Activated CD8-positive, alpha-beta T cell treated with anti-CD3 and anti-CD28 coated beads for 36 hours (primary cell): Measurements from ENCODE around the gene ICE1. TPM values are rescaled to one million over a fixed set of nuclear protein-coding genes. Genes with fewer than 3 reads are reported as not detected.
"Not testable (repeated sequence)": the region's sequence is repeated elsewhere in the genome, so short reads cannot be mapped to it uniquely, and the experiment has no call there.

ENCODE experiments used
- ATAC-seq: fragments of 200-7000 bp; cut with Tn5 transposase; one replicate; pipeline ENCODE4 v1.10.0; 2021; ENCODE audit warnings: mild to moderate bottlenecking, moderate library complexity
- CTCF ChIA-PET: fragments of 350-600 bp; sonication (Branson Sonifier 250); formaldehyde crosslinking; loops from one replicate; lab custom pipeline; 2021; ENCODE audit warnings: antibody characterized with exemption; lab: Charles Lee
- POLR2A ChIA-PET: fragments of 350-600 bp; sonication (Branson Sonifier 250); formaldehyde crosslinking; loops from one replicate; lab custom pipeline; 2021; ENCODE audit warnings: antibody characterized with exemption; lab: Charles Lee
- DNase-seq: peaks from one replicate; pipeline ENCODE4 v3.0.0-alpha.2; 2020
- H3K27ac Mint-ChIP-seq: one replicate; pipeline ENCODE4 v1.8.0; 2021; ENCODE audit warnings: mild to moderate bottlenecking, mixed read lengths
- H3K27me3 Mint-ChIP-seq: one replicate; pipeline ENCODE4 v1.8.0; 2021; ENCODE audit warnings: mixed read lengths
- H3K36me3 Mint-ChIP-seq: one replicate; pipeline ENCODE4 v1.8.0; 2021; ENCODE audit warnings: low read depth, mixed read lengths
- H3K4me1 Mint-ChIP-seq: one replicate; pipeline ENCODE4 v1.8.0; 2021; ENCODE audit warnings: low read depth, mixed read lengths
- H3K4me3 Mint-ChIP-seq: one replicate; pipeline ENCODE4 v1.8.0; 2021; ENCODE audit warnings: mild to moderate bottlenecking, moderate library complexity, mixed read lengths
- H3K9me3 Mint-ChIP-seq: one replicate; pipeline ENCODE4 v1.8.0; 2021; ENCODE audit warnings: mixed read lengths
- CTCF ChIP-seq: fragments of 200-600 bp; IDR thresholded peaks from one replicate; pipeline ENCODE4 v1.8.0; 2022; ENCODE audit warnings: antibody characterized with exemption, mild to moderate bottlenecking
- intact Hi-C: fragments of 100-400 bp; cut with micrococcal nuclease; formaldehyde crosslinking; loops from one replicate; pipeline ENCODE4 v1.10.0; 2022
- total RNA-seq, 2 experiments: library from RNA; stranded (reverse); gene quantifications; one replicate each; pipeline ENCODE4 v1.2.3, GENCODE V29; 2021

ICE1 gene
- total RNA-seq, 2 experiments from 2014 or later = 29.0 to 29.5 TPM

GRCh38 chr5:5405441-5405840 is 17.0 kb upstream of the ICE1 start:
- no peaks in the 10 kb centered on the region for H3K27me3 Mint-ChIP-seq
- peaks cover 9% of the 10 kb centered on the region for H3K36me3 Mint-ChIP-seq
- no peak for TF ChIP-seq CTCF
- no peak overlapping the region for H3K27ac Mint-ChIP-seq
- H3K4me3 Mint-ChIP-seq = no peak overlapping the region
- intact Hi-C loops = no loop called here
- DNase-seq = no peak
- no peak for ATAC-seq
- H3K4me1 Mint-ChIP-seq = no peaks in the 10 kb centered on the region
- POLR2A ChIA-PET = no interaction called here
- H3K9me3 Mint-ChIP-seq = peaks cover 6% of the 10 kb centered on the region
- CTCF ChIA-PET = no interaction called here

GRCh38 chr5:5407924-5408323 is 14.6 kb upstream of the ICE1 start:
- Mint-ChIP-seq H3K27me3 (no peaks in the 10 kb centered on the region), H3K36me3 (peaks cover 16% of the 10 kb centered on the region), H3K27ac (no peak overlapping the region), H3K4me1 (no peaks in the 10 kb centered on the region), H3K4me3 (no peak overlapping the region), H3K9me3 (peaks cover 10% of the 10 kb centered on the region)
- DNase-seq (no peak), ATAC-seq (no peak)
- ChIA-PET CTCF (interaction anchor here (1.0 kb wide), 1 partner anchor 11 kb away, joined by 4 read pairs; no protein-coding TSS in a partner anchor), POLR2A (no interaction called here)
- intact Hi-C loops = no loop called here
- no peak for TF ChIP-seq CTCF

DNA sequence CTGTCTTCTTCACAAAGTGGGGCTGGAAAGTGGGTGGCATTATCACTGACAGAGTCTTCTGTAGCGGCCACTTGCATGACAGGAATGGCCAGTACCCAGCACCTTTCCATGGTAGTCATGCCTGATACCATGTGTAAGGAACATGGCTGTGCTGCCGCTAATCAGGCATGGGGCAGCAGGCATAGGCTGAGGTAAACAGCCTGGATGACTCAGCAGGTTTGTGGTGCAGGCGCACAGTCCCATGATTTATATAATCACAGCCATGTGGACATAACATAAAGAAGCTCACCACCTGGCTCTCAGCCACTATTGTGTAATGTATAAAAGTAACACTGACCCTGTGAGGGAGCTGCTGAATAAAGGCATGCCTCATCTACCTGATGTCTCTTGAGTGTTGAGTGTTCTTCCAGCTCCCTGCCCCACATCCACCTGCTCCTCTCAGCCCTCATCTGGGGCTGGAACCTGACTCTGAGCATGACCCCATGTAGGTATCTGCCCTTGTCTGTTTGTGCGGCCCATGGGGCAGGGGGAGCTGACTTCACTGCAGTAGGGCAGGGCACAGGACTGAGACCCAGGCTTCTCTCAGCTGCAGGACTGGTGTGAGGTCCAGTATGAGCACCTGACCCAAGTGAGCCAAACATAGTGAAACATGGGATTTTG is 13.2 kb upstream of the ICE1 start:
- no peak overlapping the region for H3K4me3 Mint-ChIP-seq
- POLR2A ChIA-PET = interaction anchor here (1.0 kb wide), 1 partner anchor 12 kb away, joined by 3 read pairs; no protein-coding TSS in a partner anchor
- peaks cover 22% of the 10 kb centered on the region for H3K36me3 Mint-ChIP-seq
- peak; percentile 41 for DNase-seq
- intact Hi-C loops = no loop called here
- no peaks in the 10 kb centered on the region for H3K4me1 Mint-ChIP-seq
- H3K9me3 Mint-ChIP-seq = peaks cover 10% of the 10 kb centered on the region
- ATAC-seq = no peak
- no peak for TF ChIP-seq CTCF
- CTCF ChIA-PET = no interaction called here
- no peak overlapping the region for H3K27ac Mint-ChIP-seq
- H3K27me3 Mint-ChIP-seq = no peaks in the 10 kb centered on the region

GRCh38 chr5:5413856-5414255 is 8.6 kb upstream of the ICE1 start:
- POLR2A ChIA-PET, H3K27me3 Mint-ChIP-seq, DNase-seq, H3K27ac Mint-ChIP-seq, CTCF ChIA-PET, H3K4me3 Mint-ChIP-seq, intact Hi-C loops, H3K4me1 Mint-ChIP-seq, ATAC-seq: not testable (repeated sequence)
- peaks cover 10% of the 10 kb centered on the region for H3K9me3 Mint-ChIP-seq
- peaks cover 29% of the 10 kb centered on the region for H3K36me3 Mint-ChIP-seq

DNA sequence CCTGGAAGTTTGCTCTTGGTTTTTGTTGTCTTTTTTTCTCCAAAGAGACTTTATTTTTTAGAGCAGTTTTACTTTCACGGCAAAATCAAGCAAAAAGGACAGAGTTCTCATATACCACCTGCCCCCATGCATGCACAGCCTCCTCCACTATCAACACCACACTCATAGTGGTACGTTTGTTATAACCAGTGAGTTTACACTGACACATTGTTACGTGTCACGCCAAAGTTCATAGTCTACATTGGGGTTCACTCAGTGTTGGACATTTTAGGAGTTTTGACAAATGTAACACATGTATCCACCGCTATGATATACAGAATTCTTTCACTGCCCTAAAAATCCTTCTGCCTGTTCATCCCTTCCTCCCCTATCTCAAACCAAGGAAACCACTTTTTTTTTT is 7.5 kb upstream of the ICE1 start:
- CTCF ChIA-PET = no interaction called here
- POLR2A ChIA-PET = no interaction called here
- H3K27me3 Mint-ChIP-seq = no peaks in the 10 kb centered on the region
- H3K36me3 Mint-ChIP-seq = peaks cover 22% of the 10 kb centered on the region
- peaks cover 2% of the 10 kb centered on the region for H3K4me1 Mint-ChIP-seq
- H3K4me3 Mint-ChIP-seq = no peak overlapping the region
- intact Hi-C loops = no loop called here
- ATAC-seq (no peak), DNase-seq (no peak)
- TF ChIP-seq CTCF = no peak
- no peak overlapping the region for H3K27ac Mint-ChIP-seq
- peaks cover 6% of the 10 kb centered on the region for H3K9me3 Mint-ChIP-seq
